Spinal cord (tissue), 10 donors: ENCODE measurements around the gene PHIP. TPM values are rescaled to one million over a fixed set of nuclear protein-coding genes. Genes with fewer than 3 reads are reported as not detected.
"Not testable (repeated sequence)": the region's sequence is repeated elsewhere in the genome, so short reads cannot be mapped to it uniquely, and the experiment has no call there.

Source experiments
- DNase-seq, 6 donors: peaks; one replicate each; pipeline versions ENCODE4 v3.0.0 to v3.0.0-alpha.2; 2013 to 2015; ENCODE audit warnings: low spot score in 6 of 6, low read depth in 4 of 6
- H3K27ac ChIP-seq: one replicate; pipeline ENCODE4 v1.5.1; 2013; ENCODE audit warnings: low read depth, low read length, control low read depth
- H3K27me3 ChIP-seq: one replicate; pipeline ENCODE4 v1.6.1; 2013; ENCODE audit warnings: low read length; ENCODE audit not compliant: control insufficient read depth, insufficient read depth
- H3K36me3 ChIP-seq: one replicate; pipeline ENCODE4 v1.6.1; 2013; ENCODE audit warnings: low read length; ENCODE audit not compliant: control insufficient read depth, insufficient read depth
- H3K4me1 ChIP-seq: one replicate; pipeline ENCODE4 v1.6.1; 2013; ENCODE audit warnings: low read length; ENCODE audit not compliant: control insufficient read depth, insufficient read depth
- H3K4me3 ChIP-seq: one replicate; pipeline ENCODE4 v1.5.1; 2013; ENCODE audit warnings: low read depth, low read length, control low read depth
- H3K9me3 ChIP-seq: one replicate; pipeline ENCODE4 v1.6.1; 2013; ENCODE audit warnings: low read length; ENCODE audit not compliant: control insufficient read depth, insufficient read depth
- WGBS: methylation state at CpG from one replicate; pipeline ENCODE4 v1.1.5; 2013; ENCODE audit warnings: missing lambda C conversion rate; ENCODE audit not compliant: insufficient coverage; 5-methylcytosine and 5-hydroxymethylcytosine counted together
- polyA plus RNA-seq, 2 donors: library from polyadenylated mRNA; unstranded; fragments of 120-200 nt; gene quantifications; one replicate each; pipeline ENCODE4 v1.2.1, GENCODE V29; 2013; ENCODE audit not compliant: insufficient read length in 2 of 2
- total RNA-seq, 2 donors: library from RNA; depleted of rRNA in 1 of 2; stranded (reverse); fragments of 120-200 nt in 1 of 2; fragments of >200 nt in 1 of 2; gene quantifications; one replicate each; pipeline versions ENCODE4 v1.2.3 to v1.2.4, GENCODE V29; 2013 to 2014
- donor health status: healthy.

Gene PHIP
- total and polyA plus RNA-seq, 4 donors, result 20.2 to 57.6 (median 38.6) TPM

DNA sequence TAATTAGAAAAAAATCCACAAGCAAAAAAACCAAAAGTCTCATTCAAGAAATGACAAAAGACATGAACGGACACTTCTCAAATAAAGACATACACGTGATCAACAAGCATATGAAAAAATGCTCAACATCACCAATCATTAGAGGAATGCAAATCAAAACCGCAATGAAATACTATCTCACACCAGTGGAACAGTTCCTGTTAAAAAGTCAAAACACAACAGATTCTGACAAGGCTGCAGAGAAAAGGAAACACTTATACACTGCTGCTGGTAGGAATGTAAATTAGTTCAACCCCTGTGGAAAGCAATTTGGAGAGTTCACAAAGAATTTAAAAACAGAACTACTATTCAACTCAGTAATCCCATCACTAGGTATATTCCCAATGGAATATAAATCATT, 152.7 kb downstream of the PHIP start:
- Histone ChIP-seq H3K36me3 (no peaks in the 10 kb centered on the region), H3K4me1 (no peaks in the 10 kb centered on the region), H3K27me3 (no peaks in the 10 kb centered on the region), H3K27ac (no peak overlapping the region), H3K4me3 (no peak overlapping the region), H3K9me3 (peaks cover 8% of the 10 kb centered on the region)
- WGBS, result 86% methylated on average over 2 of the region's 3 CpGs
- no peak for DNase-seq

DNA sequence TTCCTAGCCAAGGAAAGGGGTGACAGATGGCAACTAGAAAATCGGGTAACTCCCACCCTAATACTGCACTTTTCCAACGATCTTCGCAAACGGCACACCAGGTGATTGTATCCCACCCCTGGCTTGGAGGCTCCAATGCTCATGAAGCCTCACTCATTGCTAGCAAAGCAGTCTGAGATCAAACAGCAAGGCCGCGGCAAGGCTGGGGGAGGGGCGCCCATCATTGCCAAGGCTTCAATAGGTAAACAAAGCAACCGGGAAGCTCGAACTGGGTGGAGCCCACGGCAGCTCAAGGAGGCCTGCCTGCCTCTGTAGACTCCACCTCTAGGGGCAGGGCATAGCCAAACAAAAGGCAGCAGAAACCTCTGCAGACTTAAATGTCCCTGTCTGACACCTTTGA, 156.9 kb downstream of the PHIP start:
- H3K27me3 ChIP-seq, H3K27ac ChIP-seq, H3K4me1 ChIP-seq, H3K36me3 ChIP-seq, DNase-seq, H3K4me3 ChIP-seq: not testable (repeated sequence)
- over 99% methylated on average over 9 of the region's 10 CpGs for WGBS
- peaks cover 12% of the 10 kb centered on the region for H3K9me3 ChIP-seq

DNA sequence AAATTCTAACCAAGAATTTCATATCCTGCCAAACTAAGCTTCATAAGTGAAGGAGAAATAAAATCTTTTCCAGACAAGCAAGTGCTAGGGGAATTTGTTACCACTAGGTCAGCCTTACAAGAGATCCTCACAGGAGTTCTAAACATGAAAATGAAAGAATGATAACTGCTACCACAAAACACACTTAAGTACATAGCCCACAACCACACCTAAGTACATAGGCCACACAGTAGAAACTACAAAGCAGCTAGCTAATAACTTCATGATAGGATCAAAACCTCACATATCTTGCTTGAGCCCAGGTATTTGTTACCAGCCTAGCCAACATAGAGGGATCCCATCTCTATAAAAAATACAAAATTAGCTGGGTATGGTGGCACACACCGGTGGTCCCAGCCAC, 160.3 kb downstream of the PHIP start:
- H3K27me3 ChIP-seq, result no peaks in the 10 kb centered on the region
- H3K9me3 ChIP-seq, result peaks cover 12% of the 10 kb centered on the region
- WGBS, result no CpG with 5 or more reads among the region's 1 CpG
- no peak overlapping the region for H3K4me3 ChIP-seq
- H3K36me3 ChIP-seq, result no peaks in the 10 kb centered on the region
- no peak for DNase-seq
- H3K27ac ChIP-seq, result no peak overlapping the region
- no peaks in the 10 kb centered on the region for H3K4me1 ChIP-seq

DNA sequence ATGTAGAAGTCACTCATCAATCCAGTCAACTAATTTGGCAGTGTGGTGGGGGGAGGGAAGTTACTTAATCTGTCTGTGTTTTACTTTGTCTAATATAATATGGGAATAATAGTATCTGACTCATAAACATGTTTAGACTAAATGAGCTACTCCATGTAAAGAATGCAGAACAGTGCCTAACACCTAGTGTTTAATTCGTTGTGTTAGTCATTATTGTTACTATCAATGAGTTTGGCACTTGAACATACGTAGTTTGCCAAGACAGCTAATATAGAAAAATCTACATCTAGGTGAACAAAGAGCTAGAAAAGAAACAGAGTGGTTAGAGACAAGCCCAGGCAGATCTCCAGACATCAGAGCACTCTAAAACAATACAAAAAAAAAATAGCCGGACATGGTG, 161.6 kb downstream of the PHIP start:
- no peak for DNase-seq
- no CpG with 5 or more reads among the region's 3 CpGs for WGBS
- H3K4me3 ChIP-seq, result no peak overlapping the region

DNA sequence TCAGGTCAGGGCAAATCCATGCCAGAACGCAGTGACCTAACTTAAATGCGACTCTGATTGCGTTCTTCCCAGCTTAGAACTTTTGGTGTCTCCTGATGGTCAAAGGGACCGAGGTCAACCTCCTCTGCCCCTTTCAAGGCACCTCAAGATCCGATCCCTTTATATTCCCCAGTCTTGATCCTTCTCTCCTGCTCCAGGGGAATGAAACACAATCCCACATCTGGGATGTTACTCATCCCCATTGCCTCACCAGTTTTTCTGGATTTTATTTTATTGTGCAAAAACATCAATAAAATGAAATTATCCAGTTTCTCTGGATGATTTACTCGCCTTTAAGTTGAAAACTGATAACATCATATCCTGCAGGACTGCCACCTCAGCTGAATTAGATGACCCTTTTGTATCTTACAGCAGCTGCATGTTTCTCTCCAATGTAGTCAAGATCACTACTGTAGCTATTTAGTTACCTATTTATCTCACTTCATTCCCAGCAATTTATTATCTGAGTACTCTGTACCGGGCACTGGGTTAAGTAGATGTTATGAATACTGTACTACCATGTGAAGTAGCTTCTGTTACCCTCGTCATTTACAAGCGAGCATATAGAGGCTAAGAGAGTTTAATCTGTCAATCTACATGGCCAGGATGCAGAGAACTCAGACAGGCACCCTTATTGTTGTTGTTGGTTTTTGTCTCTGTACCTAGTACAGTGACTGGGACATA, 166.7 kb downstream of the PHIP start:
- Histone ChIP-seq H3K27me3 (peaks cover 3% of the 10 kb centered on the region), H3K9me3 (no peaks in the 10 kb centered on the region), H3K36me3 (peaks cover 8% of the 10 kb centered on the region), H3K4me1 (peaks cover 6% of the 10 kb centered on the region), H3K4me3 (peak overlapping the region; percentile 37), H3K27ac (no peak overlapping the region)
- 60% methylated on average over 8 of the region's 9 CpGs for whole genome bisulfite sequencing
- no peak for DNase-seq

More for the DNA sequence above, 161.6 kb downstream of the PHIP start:
- Histone ChIP-seq H3K27me3 (no peaks in the 10 kb centered on the region), H3K4me1 (no peaks in the 10 kb centered on the region), H3K9me3 (peaks cover 12% of the 10 kb centered on the region), H3K27ac (no peak overlapping the region), H3K36me3 (no peaks in the 10 kb centered on the region)

DNA sequence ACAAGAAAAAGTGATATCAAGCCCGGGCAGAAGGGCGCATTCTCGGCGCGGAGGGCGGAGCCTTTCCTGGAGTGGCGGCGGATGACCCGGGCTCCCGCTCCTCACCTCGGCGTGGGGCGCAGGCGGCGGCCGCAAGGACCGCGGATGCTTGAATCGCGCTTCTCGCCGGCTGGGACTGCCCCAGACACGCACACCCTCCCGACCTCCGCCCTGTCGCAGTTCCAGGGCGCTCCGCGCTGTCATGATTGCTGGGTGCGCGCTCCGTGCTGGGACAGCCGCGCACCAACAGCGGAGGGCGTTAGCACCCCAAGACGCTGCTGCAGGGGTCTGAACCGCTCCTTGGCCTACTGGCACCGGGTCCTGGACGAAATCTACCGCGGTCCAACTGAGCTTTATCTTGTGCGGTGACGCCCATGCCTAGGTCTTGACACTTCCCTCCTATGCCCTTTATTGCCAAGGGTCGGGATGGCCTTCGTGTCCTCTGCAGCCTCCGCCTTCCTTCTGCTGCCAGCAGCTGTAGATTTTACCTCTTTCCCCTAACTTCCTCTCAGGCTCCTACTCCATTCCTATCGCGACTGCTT, 167.4 kb downstream of the PHIP start:
- peaks cover 3% of the 10 kb centered on the region for H3K27me3 ChIP-seq
- WGBS, result 3% methylated on average over 49 of the region's 49 CpGs
- peaks cover 8% of the 10 kb centered on the region for H3K36me3 ChIP-seq
- H3K9me3 ChIP-seq, result no peaks in the 10 kb centered on the region
- peaks cover 6% of the 10 kb centered on the region for H3K4me1 ChIP-seq
- no peak overlapping the region for H3K27ac ChIP-seq
- H3K4me3 ChIP-seq, result peak overlapping the region; percentile 37
- DNase-seq, result peak in 2 of 6 donors; percentile 21 to 32

DNA sequence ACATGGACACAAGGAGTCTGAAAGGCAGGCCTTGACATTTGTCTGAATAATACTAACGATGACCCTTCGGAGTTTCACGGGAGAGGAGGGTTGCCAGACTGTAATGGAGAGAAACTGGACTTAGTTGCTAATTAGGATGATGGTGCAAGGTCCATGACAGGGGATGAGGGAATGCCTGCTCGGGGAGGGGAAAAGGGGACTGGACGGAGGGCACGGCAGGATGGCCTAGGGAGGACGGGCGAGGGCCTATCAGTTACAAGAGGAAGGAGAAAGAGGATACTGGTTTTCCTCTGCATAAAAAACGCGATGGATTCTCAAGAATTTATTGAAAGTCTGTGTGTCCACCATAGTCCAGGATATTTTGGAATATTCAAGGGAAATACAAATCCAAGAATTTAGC, 168.0 kb downstream of the PHIP start:
- Histone ChIP-seq H3K4me3 (no peak overlapping the region), H3K27ac (no peak overlapping the region), H3K27me3 (peaks cover 3% of the 10 kb centered on the region), H3K36me3 (peaks cover 8% of the 10 kb centered on the region), H3K4me1 (peaks cover 6% of the 10 kb centered on the region), H3K9me3 (no peaks in the 10 kb centered on the region)
- 88% methylated on average over 8 of the region's 10 CpGs for WGBS
- DNase-seq, result no peak

DNA sequence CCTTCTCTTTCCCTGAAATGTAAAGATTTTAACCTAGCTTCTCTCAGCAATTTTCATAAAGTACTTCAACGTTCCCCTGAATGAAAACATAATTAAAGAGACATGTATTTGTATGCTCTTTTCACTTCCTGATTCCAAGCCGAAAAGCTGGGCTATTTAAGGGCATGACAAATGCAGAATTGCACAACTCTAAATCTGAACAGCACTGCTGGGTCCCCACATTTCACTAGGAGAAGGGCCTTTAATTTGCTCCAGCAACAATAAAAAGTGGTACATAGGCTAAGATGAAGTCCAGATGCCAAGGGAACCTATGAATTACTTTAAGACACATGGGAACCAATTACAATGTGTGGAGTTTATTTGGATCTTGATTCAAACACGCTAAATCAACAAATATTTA, 168.7 kb downstream of the PHIP start:
- peaks cover 3% of the 10 kb centered on the region for H3K27me3 ChIP-seq
- DNase-seq, result no peak
- peaks cover 6% of the 10 kb centered on the region for H3K4me1 ChIP-seq
- no peaks in the 10 kb centered on the region for H3K9me3 ChIP-seq
- peaks cover 8% of the 10 kb centered on the region for H3K36me3 ChIP-seq
- H3K27ac ChIP-seq, result no peak overlapping the region
- 80% methylated on average over 1 of the region's 3 CpGs for WGBS
- no peak overlapping the region for H3K4me3 ChIP-seq

DNA sequence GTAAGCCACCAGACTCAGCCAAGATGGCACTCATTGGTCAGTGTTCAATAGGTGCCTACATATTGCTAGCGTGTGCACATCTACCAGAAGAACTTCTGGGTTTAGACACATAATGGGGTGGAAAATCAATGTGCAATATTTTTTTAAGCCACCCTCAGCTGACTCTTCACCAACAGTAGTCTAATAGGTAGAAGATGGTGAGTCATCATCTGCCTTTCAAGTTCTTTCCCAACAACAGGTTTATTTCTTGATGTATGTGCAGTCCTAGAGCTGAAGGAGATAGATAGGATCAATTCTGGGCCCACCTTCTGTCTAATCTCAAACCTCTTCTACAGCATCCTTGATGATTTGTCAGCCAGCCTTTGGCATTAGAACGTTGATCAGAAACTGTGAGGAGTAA, 169.4 kb downstream of the PHIP start:
- DNase-seq, result no peak
- WGBS, result no CpG with 5 or more reads among the region's 2 CpGs

DNA sequence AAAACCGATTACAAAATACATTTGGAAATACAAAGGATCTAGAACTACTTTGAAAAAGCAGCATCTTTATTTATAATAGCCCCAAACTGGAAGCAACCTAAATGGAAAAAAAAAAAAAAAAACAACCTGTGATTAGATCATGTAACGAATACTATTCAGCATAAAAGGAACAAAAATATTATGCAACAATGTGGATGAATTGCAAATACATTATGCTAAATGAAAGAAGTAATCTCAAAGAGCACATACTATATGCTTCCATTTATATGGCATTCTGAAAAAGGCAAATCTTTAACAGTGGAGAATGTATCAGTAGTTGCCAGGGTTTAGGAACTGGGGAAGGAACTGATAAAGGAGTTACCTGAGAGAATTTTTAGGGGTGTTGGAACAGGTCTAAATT, 181.8 kb downstream of the PHIP start:
- H3K9me3 ChIP-seq, result no peaks in the 10 kb centered on the region
- H3K27me3 ChIP-seq, result no peaks in the 10 kb centered on the region
- H3K4me3 ChIP-seq, result no peak overlapping the region
- H3K27ac ChIP-seq, result no peak overlapping the region
- no peaks in the 10 kb centered on the region for H3K36me3 ChIP-seq
- no CpG with 5 or more reads among the region's 2 CpGs for WGBS
- no peak for DNase-seq
- no peaks in the 10 kb centered on the region for H3K4me1 ChIP-seq

More for the DNA sequence above, 169.4 kb downstream of the PHIP start:
- Histone ChIP-seq H3K4me3 (no peak overlapping the region), H3K4me1 (peaks cover 6% of the 10 kb centered on the region), H3K27me3 (peaks cover 3% of the 10 kb centered on the region), H3K27ac (no peak overlapping the region), H3K36me3 (peaks cover 8% of the 10 kb centered on the region), H3K9me3 (no peaks in the 10 kb centered on the region)
